PFSK-1 (cell line): ENCODE measurements around the gene MCL1.

Source experiments
- FOXP2 ChIP-seq: optimal IDR thresholded peaks from 2 replicates; pipeline ENCODE3; 2011; ENCODE audit warnings: borderline replicate concordance, control low read depth, inconsistent platforms; ENCODE audit not compliant: insufficient read depth; ENCODE audit errors: extremely low read length, extremely low read depth
- POLR2AphosphoS5 ChIP-seq: IDR thresholded peaks from 2 replicates; pipeline ENCODE4 v1.6.1; 2012; ENCODE audit warnings: low read depth, mild to moderate bottlenecking, control low read depth, low read length, moderate library complexity
- SIN3A ChIP-seq: IDR thresholded peaks from 2 replicates; pipeline ENCODE4 v1.6.1; 2012; ENCODE audit warnings: mild to moderate bottlenecking, low read length, moderate library complexity, borderline replicate concordance; ENCODE audit not compliant: insufficient read depth
- TAF1 ChIP-seq: IDR thresholded peaks from 2 replicates; pipeline ENCODE4 v1.6.1; 2012; ENCODE audit warnings: low read length, control low read depth, borderline replicate concordance; ENCODE audit not compliant: insufficient read depth
- TF ChIP-seq, protein P1 (sequence below), 2 experiments: IDR thresholded peaks; 2 replicates each; pipeline versions ENCODE4 v1.6.1 to v1.8.0; 2011 to 2012; ENCODE audit warnings: low read depth in 2 of 2, low read length in 2 of 2, control low read depth in 1 of 2, inconsistent platforms in 1 of 2, mild to moderate bottlenecking in 1 of 2, moderate library complexity in 1 of 2; ENCODE audit not compliant: insufficient read depth in 1 of 2

The MCL1 gene

DNA sequence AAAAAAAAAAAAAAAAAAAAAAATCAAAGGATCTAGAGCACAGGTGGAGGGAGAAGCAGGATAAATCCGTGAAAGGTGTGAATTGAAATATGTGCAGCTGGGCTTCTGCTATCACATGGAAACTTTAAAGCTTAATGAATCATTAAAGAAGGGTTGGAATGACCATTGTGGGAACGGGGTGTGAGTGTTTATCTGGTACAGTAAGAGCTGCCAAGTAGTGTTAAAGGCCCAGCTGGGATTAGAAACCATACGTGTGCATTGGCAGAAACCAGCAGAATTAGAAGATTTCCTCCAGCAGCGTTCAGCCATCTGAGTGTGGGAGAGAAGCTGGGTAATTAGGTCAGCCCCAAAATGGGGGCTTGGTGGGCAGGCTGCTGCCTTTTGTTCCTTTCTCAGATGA is 50.4 kb downstream of the MCL1 start:
- TF ChIP-seq POLR2AphosphoS5 (no peak), FOXP2 (no peak), SIN3A (no peak), TAF1 (no peak)
- TF ChIP-seq, protein P1, sequence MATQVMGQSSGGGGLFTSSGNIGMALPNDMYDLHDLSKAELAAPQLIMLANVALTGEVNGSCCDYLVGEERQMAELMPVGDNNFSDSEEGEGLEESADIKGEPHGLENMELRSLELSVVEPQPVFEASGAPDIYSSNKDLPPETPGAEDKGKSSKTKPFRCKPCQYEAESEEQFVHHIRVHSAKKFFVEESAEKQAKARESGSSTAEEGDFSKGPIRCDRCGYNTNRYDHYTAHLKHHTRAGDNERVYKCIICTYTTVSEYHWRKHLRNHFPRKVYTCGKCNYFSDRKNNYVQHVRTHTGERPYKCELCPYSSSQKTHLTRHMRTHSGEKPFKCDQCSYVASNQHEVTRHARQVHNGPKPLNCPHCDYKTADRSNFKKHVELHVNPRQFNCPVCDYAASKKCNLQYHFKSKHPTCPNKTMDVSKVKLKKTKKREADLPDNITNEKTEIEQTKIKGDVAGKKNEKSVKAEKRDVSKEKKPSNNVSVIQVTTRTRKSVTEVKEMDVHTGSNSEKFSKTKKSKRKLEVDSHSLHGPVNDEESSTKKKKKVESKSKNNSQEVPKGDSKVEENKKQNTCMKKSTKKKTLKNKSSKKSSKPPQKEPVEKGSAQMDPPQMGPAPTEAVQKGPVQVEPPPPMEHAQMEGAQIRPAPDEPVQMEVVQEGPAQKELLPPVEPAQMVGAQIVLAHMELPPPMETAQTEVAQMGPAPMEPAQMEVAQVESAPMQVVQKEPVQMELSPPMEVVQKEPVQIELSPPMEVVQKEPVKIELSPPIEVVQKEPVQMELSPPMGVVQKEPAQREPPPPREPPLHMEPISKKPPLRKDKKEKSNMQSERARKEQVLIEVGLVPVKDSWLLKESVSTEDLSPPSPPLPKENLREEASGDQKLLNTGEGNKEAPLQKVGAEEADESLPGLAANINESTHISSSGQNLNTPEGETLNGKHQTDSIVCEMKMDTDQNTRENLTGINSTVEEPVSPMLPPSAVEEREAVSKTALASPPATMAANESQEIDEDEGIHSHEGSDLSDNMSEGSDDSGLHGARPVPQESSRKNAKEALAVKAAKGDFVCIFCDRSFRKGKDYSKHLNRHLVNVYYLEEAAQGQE (IDR thresholded peaks at IDR 0.05; ENCODE audit: insufficient read depth in 1 of 2, low read depth in 2 of 2, low read length in 2 of 2) = no peak

DNA sequence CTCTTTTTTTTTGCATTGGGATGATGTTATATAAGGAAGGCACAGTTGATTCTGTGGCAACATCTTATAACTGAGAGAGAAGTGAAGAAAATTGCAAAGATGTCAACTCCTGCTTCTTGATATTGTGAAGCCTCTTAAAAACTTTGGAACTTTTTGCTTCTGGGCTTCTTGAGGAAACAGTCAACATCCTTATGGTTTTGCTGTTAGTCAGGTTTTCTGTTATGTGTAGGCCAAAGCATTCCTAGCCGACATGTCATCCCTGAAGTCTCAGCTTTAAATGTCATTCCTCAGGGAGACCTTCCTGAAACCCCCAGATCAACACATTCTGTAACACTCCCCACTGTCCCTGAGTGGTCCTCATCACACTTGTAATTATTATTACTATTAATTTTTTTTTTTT is 51.2 kb downstream of the MCL1 start:
- TF ChIP-seq POLR2AphosphoS5 (no peak), SIN3A (no peak), FOXP2 (no peak), TAF1 (no peak)
- TF ChIP-seq, protein P1 (IDR thresholded peaks at IDR 0.05; ENCODE audit: insufficient read depth in 1 of 2, low read depth in 2 of 2, low read length in 2 of 2) = no peak

DNA sequence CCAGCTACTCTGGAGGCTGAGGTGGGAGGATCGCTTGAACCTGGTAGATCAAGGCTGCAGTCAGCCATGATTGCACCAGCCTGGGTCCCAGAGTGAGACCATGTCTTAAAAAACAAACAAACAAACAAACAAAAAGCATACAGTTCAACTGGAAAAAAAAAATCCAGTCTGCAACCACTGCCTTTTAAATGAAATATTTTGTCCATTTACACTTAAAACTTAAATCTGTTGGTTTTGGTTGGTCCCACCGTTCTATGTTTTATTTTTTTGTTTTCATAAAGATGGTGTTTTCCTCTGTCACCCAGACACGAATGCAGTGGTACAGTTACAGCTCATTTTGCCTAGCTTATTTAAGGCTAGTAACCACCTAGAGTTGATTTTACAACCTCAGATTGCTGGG is 54.1 kb downstream of the MCL1 start:
- TF ChIP-seq TAF1 = no peak
